ENCODE results near the gene CASD1. TPM values are rescaled to one million over a fixed set of nuclear protein-coding genes. Genes with fewer than 3 reads are reported as not detected.

CASD1 gene
- total RNA-seq: 11.2 and 22.6 TPM in 2 replicates

DNA sequence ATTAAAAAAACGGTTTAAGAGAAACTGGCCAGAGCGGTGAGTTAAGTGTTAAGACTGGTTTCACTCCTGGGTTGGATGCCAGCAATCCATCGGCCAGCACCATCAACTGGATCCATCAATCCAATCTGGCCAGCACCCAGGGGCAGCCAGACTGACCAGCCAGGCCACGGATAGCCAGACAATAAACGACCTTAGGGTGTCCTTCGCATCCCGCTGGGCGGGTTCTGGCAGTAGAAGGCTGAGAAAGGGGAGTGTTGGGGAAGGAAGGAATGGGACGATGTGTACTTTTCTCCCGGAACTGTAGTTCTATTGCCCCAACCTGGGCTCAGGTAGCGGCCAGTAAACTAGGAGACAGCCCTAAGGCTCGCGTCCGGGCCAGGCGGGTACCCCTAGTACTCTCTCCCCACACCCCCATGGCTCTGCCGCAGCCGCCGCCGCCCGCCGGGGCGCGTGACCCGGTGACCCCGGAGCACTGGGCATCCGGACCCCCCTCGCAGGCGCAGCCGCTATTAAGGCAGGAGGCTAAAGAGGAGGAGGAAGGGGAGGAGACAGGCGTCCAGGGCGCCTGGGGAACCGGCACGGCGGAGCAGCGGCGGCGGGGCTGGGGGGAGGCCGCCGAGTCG, at the start of gene CASD1:
Gene CASD1, plus strand, starts transcription at position 546 of the 623 bp plus-strand sequence. CDS start 276 bp downstream, outside the sequence.

Other genes starting within 250 kb of the CASD1 start
- gene COL1A2, start 114.9 kb upstream of the CASD1 start, total RNA-seq: 19.6 and 72.4 TPM in 2 replicates
- 30.3 and 87.5 TPM in 2 replicates for gene SGCE, start 146.3 kb downstream of the CASD1 start, total RNA-seq